Superior temporal gyrus (tissue), 1 donor: ENCODE data around the gene MLXIPL.
"Not testable (repeated sequence)": the region's sequence is repeated elsewhere in the genome, so short reads cannot be mapped to it uniquely, and the experiment has no call there.

Experiments used
- DNase-seq: peaks from one replicate; pipeline ENCODE4 v3.0.0-alpha.2; 2016; ENCODE audit errors: extremely low spot score

MLXIPL gene

DNA sequence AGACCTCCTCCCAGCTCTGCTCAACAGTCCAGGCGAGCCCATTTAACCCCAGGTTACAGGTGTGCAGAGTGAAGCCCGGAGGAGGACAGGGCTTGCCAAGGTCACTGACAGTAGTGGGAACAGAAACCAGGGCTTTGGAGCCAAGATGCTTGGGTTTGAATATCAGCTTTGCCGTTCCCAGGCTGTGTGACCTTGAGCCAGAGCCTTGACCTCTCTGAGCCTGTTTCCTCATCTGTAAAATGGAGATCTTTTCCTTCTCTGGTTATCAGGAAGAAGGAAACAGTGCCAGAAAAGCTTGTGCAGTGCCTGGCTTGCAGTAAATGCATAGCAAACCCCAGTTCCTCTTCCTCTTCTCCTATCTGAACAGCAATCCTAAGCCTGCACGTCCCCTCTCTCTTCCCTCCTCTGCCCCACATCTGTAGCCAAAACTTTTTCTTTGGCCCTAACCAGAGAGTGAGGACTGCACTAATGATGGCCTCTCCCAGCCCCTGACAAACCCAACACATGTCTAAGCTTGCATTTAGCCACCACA is 21.4 kb upstream of the MLXIPL start:
- no peak for DNase-seq

DNA sequence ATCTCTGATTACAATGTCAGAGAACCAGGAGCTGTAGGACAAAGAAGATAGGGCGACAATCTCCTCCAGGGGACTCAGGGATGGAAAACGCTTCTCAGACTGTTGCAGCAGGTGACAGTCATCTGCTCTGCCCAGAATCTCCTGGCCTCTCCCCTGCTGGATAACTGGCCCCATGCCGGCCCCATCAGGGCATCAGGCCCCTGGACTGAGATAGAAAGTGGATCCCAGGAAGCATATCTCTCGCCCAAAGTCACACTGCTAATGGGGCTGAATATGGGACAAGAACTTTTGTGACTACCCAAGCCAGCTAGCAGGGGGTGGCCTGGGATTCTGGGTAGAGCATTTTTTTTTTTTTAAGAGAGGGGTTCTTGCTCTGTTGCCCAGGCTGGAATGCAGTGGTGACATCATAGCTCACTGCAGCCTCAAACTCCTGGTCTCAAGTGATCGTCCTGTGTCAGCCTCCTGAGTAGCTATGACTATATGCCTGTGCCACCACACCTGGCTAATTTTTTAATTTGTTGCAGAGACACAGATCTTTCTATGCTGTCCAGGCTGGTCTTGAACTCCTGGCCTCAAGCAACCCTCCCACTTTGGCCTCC is 20.5 kb upstream of the MLXIPL start:
- DNase-seq, result no peak

DNA sequence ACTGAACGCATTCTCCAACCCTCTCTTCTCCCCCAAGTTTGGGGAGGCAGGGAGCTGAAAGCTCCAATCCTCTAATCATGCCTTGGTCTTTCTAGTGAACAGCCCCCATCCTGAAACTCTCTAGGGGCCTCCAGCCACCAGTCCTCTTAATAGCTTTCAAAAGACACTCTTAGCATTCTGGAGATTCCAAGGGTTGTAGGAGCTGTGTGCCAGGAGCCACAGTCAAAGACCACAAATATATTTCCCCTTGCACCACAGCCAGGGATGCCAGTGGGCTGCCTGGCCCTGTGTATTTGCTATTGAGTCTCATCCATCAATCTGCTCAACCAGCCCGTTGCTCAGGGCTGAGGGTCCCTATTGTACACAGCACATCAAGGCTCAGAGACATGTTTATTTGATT is 18.5 kb upstream of the MLXIPL start:
- no peak for DNase-seq

DNA sequence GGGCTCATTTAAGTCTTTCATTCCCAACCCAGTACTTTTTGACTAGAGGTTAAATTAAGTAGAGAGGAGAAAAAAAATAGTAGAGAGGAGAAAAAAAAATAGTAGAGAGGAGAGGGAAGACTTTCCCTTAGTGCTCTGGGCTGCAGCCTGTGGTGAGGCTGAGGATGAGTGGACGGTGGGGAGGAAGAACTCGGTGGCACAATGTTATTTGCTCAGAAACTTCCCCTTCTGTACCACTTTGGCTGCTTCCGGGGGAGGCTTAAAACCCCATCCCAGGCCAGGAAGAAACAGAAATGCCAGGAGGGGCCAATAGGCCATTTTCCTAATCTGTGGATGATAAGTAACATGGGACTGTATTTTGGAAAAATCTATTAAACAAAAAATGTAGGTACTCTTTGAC is 14.6 kb upstream of the MLXIPL start:
- no peak for DNase-seq

DNA sequence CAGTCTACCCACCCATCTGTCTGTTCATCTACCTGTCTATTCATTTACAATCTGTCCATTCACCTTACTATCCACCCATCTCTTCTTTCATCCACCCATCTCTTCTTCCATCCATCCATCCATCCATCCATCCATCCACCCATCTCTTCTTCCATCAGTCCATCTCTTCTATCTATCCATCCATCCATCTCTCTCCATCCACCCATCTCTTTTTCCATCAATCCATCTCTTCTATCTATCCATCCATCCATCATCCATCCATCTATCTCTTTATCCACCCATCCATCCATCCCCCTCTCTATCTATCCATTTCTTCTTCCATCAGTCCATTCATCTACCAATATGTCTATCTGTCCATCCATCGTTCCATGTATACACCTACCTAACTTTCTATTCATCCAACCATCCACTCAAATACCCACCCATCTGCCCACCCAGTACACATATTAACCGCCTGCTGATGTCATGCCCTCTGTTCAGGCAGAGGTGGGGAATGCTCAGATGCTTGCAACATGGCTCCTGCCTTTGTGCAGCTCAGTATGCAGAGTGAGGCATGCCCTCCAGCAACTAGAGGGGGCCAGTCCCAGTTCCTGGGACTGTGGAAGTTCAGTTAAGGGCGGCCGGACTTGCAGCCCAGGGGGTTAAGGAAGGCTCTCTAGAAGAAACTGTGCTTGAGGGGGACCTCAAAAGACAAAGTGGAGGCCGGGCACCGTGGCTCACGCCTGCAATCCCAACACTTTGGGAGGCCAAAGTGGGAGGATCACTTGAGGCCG is 11.3 kb upstream of the MLXIPL start:
- no peak for DNase-seq

DNA sequence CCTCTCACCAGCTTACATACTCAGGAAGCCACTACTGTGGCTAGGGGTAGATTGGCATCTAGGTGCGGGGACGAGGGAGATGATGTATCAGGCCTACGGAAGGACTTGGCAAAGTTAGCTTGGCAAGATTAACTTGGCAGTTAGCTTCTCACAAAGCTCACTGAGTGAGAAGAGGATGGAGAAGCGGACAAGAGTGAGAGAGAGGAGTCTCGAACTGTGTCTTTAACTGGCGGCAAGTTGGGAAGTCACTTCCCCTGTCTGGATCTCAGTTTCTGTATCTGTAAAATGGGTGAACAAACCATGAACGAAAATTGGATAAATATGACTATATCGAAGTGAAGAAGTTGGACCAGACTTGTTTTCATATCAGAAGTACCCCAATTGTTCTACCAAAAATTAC is 9.5 kb upstream of the MLXIPL start:
- no peak for DNase-seq

DNA sequence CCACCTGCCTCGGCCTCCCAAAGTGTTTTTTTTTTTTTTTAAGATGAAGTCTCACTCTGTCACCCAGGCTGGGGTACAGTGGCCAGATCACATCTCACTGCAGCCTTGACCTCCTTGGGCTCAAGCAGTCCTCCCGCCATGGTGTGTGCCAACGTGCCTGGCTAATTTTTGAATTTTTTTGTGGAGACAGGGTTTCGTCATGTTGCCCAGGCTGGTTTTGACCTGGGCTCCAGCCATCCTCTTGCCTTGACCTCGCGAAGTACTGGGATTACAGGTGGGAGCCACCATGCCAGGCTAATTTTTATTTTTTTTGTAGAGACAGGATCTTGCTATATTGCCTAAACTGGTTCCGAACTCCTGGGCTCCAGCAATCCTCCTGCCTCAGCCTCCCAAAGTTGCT is 9.0 kb upstream of the MLXIPL start:
- DNase-seq, result no peak

DNA sequence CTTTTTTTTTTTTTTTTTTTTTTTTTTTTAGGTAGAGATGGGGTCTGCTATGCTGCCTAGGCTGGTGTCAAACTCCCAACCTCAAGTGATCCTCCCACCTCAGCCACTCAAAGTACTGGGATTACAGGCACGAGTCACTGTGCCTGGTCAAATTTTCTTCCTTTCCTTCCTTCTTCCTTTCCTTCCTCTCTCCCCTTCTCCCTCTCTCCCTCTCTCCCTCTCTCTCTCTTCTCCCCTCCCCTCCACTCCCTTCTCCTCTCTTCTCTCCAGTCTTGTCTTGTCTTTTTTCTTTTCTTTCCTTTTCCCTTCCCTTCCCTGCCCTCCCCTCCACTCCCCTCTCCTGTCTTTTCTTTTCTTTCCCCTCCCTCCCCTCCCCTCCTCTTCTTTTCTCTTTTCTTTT is 7.2 kb upstream of the MLXIPL start:
- DNase-seq, result no peak

DNA sequence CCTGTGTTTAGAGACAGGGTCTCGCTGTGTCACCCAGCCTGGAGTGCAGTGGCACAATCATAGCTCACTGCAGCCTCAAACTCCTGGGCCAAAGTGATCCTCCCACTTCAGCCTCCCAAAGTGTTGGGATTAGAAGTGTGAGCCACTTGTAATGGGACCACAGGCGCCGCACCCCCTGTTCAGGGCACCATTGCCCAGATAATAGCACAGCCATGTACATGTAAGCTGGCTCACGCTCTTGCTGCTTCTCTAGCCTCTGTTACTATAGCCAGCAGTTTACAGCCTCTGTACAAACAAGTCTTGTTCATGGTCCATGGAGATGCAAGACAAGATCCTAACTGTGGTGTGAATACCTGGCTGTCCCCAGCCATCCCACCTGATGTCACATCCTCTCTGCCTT is 4.2 kb upstream of the MLXIPL start:
- DNase-seq, result no peak

DNA sequence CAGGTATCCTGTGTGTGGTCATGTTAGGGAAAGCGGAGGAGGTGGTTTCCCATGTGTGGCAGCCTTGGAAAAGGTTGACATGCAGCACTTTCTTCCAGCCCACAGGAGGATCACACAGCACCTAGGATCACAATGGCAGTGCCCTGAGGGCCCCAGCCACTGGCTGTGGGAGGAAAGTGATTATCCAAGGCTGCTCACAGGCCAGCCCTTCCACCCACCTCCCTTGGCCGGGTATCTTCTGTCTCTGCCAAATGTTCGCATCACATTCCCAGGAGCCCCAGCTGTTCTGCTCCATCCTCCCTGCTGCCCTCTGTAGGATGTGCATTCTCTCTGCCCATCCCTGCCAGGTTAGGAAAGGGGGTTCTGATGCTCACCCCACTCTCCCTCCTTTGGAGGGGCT is 2.5 kb upstream of the MLXIPL start:
- peak; percentile 15 for DNase-seq

DNA sequence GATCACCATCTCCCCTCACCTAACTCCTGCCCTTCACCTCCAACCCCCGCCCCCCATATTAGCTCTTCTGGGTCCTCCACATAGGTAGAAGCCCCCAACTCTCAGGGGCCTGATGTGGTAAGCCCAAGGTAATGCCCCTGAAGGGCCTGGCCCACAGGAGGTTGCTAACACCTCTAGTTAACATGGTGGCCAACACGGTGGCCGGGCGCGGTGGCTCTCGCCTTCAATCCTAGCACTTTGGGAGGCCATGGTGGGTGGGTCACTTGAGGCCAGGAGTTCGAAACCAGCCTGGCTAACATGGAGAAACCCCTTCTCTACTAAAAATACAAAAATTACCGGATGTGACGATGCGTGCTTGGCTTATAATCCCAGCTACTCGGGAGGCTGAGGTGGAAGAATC is 954 bp upstream of the MLXIPL start:
- no peak for DNase-seq

DNA sequence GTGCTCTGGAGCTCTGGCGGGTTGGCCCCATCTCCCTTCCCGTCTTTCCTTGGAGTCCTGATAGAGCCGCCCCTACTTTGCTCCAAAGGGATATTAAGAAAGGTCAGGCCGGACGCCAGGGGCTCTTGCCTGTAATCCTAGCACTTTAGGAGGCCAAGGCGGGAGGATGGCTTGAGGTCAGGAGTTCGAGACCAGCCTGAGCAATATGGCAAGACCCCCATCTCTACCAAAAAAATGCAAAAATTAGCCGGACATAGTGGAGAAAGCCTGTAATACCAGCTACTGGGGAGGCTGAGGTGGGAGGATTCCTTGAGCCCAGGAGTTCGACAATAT is 313 bp upstream of the MLXIPL start:
- no peak for DNase-seq

DNA sequence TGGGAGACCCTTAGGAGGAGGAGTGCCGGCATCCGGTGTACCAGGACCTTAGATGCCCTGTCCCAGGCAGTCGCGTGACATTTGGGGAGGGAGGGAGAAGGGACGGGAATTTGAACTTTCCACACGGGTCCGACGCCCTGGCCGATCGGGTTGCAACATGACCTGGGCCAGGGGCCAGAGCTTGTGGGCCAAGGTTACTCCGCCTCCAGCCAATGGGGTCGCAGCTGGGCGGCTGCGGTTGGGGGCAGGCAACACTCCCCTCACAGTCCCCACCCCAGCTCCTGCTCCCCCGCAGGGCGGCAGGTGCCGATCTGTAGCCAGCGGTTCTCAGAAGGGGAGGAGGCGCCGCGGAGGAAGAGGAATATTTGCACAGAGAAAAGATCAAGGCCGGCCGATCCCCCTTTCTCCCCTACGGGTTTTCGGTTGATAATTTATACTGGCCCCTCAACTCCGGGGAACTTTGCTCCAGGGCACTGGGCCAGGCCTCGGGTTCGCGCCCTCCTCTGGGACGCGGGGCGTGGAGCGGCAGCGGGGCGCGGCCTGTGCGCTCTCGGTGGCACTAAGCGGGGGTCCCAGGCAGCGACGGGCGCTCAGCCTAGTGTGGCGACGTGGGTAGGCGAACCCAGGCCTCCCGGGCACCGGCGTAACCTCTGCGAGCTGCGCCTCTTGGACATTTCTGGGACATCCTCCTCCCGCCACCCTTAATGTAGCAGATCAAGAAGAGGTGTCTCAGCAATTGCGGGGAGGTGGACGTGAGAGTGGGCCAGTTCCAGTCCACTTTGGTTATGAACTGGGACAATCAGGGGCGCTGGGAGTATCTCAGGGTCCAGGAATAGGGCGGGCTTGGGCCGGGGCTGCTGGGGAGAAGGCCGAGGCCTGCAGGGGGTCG is 1.2 kb downstream of the MLXIPL start:
- no peak for DNase-seq

DNA sequence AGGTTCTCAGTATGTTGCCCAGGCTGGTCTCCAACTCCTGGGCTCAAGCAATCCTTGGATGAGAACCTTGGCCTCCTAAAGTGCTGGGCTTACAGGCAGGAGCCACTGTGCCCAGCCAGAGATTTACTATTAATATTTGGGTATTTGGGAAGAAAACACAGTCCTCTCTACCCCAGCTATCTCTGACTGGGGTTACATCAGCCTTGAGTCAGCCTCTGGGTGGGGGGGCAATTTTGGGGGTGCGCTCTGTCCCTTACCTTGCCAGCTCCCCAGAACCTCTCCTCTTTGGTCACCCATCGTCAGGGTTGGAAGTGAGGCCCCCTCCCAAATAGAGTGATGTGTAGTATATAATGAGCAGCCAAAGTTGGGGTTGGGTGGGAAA is 1.8 kb downstream of the MLXIPL start:
- no peak for DNase-seq

DNA sequence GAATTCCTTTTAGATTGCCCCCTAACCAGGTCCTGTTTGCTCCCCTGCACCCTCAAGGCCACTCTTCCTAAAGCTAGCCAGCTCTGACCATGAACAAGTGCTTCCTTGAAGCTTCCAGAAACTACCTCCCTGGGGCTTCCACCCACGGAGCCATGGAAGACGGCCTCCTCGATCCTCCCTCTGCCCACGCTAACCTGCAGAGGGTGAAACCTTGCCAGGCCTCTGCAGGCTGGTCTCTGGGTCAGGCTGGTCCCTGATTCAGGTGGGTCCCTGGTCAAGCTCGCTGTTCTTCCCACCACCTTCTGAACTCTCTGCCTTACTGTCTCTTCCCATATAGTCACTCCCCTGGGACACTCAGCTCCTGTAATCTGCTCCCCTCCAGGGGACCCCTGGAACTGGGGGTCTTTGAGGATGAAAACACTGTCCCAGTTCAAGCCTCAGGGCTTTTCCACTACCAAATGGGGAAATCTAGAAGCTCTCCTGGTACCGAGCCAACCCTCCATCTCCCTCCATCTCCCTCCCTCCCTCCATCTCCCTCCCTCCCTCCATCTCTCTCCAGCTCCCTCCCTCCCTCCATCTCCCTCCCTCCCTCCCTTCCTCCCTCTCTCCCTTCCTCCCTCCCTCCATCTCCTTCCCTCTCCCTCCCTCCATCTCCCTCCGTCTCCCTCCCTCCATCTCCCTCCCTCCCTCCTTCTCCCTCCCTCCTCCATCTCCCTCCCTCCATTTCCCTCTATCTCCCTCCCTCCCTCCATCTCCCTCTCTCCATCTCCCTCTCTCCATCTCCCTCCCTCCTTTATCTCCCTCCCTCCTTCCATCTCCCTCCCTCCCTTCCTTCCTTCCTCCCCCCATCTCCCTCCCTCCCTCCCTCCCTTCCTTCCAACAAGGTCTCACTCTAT is 2.9 kb downstream of the MLXIPL start:
- DNase-seq, result no peak

DNA sequence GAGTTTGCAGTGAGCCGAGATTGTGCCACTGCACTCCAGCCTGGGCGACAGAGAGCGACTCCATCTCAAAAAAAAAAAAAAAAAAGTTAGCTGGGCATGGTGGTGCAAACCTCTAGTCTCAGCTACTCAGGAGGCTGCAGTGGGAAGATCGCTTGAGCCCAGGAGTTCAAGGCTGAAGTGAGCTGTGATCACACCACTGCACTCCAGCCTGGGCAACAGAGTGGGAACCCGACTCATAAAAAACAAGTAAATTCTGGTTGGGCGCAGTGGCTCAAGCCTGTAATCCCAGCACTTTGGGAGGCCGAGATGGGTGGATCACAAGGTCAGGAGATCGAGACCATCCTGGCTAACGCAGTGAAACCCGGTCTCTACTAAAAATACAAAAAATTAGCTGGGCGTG is 4.9 kb downstream of the MLXIPL start:
- DNase-seq, result not testable (repeated sequence)

DNA sequence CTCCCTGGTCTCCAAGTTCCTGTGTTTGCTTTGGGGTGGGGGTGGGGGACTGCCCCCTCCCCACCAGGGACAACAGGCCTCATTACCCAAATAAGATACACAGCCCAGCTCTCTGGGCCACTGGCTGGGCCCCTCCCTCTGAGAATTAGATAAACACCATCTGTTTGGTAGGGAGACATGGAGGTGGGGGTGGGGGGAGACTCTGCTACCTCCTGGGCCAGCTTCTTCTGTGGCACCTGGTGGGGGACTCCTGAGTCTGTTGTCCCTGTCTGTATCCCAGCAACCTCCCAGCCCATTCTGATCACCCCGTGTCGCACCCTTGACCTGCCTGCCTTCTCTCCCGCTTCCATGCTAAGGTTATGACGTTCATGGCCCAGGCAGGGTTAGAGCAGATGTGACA is 5.8 kb downstream of the MLXIPL start:
- no peak for DNase-seq

DNA sequence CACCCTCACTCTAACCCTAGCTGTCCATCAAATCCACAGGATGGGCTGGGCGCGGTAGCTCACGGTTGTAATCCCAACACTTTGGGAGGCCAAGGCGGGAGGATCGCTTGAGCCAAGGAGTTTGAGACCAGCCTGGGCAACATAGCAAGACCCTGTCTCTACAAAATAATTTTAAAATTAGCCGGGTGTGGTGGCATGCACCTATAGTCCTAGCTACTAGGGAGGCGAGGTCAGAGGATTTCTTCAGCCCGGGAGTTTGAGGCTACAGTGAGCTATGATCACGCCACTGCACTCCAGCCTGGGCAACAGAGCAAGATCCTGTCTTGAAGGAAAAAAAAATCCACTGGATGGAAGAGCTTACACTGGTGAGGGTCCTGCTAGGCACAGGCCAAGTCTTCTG is 6.8 kb downstream of the MLXIPL start:
- DNase-seq, result not testable (repeated sequence)

DNA sequence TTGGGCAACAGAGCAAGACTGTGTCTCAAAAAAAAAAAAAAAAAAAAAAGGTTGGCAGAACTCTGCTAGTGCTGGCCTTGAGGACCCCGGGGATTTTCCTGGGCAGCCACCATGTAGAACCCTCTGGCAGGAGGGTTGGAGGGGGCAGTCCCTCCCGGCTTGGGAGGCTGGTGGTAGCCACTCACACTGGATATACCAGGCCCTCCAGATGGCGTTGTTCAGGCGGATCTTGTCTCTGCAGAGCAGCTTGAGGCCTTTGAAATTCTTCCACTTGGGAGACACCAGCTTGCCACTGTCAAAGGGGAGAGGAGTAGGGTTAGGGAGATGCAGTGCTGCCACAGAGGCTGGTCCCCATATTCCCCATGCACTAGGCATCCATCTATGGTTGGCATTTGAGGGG is 8.4 kb downstream of the MLXIPL start:
- no peak for DNase-seq

DNA sequence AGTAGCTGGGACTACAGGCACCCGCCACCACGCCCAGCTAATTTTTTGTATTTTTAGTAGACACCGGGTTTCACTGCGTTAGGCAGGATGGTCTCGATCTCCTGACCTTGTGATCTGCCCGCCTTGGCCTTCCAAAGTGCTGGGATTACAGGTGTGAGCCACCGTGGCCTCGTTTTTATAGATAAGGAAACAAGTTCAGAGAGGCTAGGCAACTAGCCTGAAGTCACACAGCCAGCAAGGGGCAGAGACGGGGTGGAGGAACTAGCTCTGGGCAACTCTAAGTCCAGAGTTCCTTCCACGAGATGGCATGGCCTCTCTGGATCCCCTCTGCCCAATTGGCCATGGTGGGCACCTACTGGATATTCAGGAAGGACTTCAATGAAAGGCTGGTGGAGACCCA is 9.4 kb downstream of the MLXIPL start:
- DNase-seq, result not testable (repeated sequence)

DNA sequence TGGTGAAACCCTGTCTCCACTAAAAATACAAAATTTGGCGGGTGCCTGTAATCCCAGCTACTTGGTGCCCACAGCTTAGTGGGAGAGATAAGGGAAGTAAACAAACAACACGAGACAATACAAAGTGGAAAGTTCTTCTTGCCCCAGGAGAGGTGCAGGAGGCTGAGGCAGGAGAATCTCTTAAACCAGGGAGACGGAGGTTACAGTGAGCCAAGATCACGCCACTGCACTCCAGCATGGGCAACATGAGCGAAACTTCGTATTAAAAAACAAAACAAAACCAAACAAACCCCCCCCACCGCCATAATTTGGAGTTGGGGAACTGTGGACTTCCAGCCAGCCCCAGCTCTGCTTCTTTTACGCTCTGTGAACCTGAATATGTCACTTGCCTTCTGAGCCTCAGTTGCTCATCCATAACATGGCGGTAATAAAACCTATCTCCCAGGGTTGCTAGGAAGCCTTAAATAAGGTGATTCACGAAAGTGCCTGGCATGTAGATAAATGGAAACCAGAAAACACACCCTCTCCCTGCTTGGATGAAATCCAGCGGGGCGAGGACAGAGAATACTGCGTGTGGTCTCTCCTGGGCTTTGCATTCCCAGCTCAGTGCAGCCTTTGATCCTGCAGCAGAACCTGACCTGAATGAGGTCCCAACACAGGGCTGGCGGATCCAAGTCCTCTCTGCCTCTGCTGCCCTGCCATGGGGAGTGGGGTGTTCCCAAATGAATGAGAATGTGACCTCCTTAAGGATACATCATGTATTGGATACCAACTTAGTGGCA is 10.2 kb downstream of the MLXIPL start:
- DNase-seq, result no peak
